A204.1 (cell line): ENCODE data around the gene CDH23.

Experiments
- FAIRE-seq: peaks from 2 replicates; lab custom pipeline; 2012; peaks lifted over from hg19 to GRCh38; lab: Jason Lieb, UNC

The CDH23 gene

DNA sequence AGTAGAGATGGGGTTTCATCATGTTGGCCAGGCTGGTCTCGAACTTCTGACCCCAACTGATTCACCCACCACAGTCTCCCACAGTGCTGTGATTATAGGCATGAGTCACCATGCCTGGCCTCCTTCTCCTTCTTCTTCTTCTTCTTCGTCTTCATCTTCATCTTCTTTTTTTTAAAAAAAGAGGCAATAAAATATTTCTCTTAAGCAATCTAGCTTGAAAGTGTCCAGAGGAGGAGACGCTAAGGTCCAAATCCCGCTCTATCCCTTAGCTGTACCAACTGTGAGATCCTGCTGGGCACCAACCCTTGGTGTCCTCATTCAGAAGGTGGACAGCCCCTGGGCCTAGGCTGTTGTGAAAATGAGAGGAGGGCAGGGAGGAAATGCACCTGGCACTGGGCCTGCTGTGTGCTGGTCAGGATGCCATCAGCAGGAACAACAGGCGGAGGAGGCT lies 468.2 kb downstream of the CDH23 start:
- FAIRE-seq = no peak
